22Rv1 (cell line): ENCODE results near the gene RHBDD3.

Experiments
- CTCF ChIP-seq: fragments of 450-650 bp; IDR thresholded peaks from 2 replicates; pipeline ENCODE4 v1.5.1; 2017; ENCODE audit warnings: mild to moderate bottlenecking
- ZFX ChIP-seq: fragments of 450-650 bp; IDR thresholded peaks from 2 replicates; pipeline ENCODE4 v1.6.1; 2017; ENCODE audit warnings: antibody characterized with exemption, borderline replicate concordance

- no peak for TF ChIP-seq CTCF
- TF ChIP-seq ZFX: no peak
Observed at GRCh38 chr22:29268511-29269229, 889 bp upstream of the RHBDD3 start.
